Measurements from ENCODE around the gene NUDCD3. TPM values are rescaled to one million over a fixed set of nuclear protein-coding genes. Genes with fewer than 3 reads are reported as not detected.

Gene NUDCD3
- total and polyA plus RNA-seq, 2 experiments from 2014 or later: 35.7 to 42.7 TPM

DNA sequence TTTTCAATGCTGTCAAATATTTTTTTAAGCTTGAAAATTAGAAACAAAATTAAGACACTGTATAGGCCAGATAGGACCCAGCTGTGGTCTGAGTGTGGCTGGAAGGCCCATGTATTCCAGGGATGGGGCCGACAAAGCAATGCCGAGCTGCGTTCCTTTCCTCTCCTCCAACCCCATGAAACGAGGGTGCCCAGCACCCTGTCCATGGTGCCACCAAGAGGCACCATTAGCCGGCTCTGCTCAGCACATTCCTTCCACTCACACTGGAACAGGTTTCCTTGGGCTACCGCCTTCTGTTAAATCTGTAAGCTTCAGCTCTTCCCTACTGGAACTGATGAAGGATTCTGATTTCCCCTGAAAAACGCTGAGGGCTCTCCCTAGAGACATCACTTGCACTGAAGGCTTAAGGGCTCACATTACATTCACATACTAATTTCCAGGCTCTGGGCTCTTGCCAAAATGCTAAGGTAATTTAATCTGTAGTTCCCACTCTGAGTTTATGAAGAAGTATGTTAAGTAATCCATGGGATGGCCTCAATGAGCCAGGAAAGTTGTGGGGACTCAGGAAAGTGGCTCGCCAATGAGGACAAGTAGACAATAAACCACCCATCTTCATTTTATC lies 91.4 kb downstream of the NUDCD3 start:
- Mint-ChIP-seq H3K4me3 (no peak overlapping the region), H3K27me3 (ENCODE audit: insufficient read depth, low read depth, poor library complexity) (no peaks in the 10 kb centered on the region), H3K9me3 (no peaks in the 10 kb centered on the region; the same call in 2 of the 3 replicates), H3K27ac (no peak overlapping the region; the same call in 1 of the 2 replicates), H3K36me3 (ENCODE audit: low read depth) (peaks cover 5% of the 10 kb centered on the region), H3K4me1 (peaks cover 6% of the 10 kb centered on the region; the same call in 1 of the 3 replicates)
- Histone ChIP-seq H2AFZ (no peak overlapping the region), H3K4me1 (ENCODE audit: insufficient read depth) (no peaks in the 10 kb centered on the region), H3K4me3 (no peak overlapping the region), H3K79me2 (replicated peaks; ENCODE audit: insufficient read depth) (0 out of 2 replicates have a peak, but pooled peaks cover 3% of the 10 kb centered on the region), H3K27me3 (ENCODE audit: insufficient read depth) (no peaks in the 10 kb centered on the region), H3K27ac (ENCODE audit: low read depth) (no peak overlapping the region), H3K9me2 (ENCODE audit: insufficient read depth) (no peaks in the 10 kb centered on the region), H3K36me3 (ENCODE audit: insufficient read depth) (no peaks in the 10 kb centered on the region), H3K4me2 (no peak overlapping the region), H3F3A (replicated peaks; ENCODE audit: low read depth) (no peaks in the 10 kb centered on the region), H4K20me1 (replicated peaks; ENCODE audit: insufficient read depth) (peaks cover 4% of the 10 kb centered on the region; the same call in 1 of the 2 replicates)
- ATAC-seq (no peak; the same call in 2 of the 3 replicates), DNase-seq (ENCODE audit: low spot score) (no peak)
- TF ChIP-seq, protein P1, sequence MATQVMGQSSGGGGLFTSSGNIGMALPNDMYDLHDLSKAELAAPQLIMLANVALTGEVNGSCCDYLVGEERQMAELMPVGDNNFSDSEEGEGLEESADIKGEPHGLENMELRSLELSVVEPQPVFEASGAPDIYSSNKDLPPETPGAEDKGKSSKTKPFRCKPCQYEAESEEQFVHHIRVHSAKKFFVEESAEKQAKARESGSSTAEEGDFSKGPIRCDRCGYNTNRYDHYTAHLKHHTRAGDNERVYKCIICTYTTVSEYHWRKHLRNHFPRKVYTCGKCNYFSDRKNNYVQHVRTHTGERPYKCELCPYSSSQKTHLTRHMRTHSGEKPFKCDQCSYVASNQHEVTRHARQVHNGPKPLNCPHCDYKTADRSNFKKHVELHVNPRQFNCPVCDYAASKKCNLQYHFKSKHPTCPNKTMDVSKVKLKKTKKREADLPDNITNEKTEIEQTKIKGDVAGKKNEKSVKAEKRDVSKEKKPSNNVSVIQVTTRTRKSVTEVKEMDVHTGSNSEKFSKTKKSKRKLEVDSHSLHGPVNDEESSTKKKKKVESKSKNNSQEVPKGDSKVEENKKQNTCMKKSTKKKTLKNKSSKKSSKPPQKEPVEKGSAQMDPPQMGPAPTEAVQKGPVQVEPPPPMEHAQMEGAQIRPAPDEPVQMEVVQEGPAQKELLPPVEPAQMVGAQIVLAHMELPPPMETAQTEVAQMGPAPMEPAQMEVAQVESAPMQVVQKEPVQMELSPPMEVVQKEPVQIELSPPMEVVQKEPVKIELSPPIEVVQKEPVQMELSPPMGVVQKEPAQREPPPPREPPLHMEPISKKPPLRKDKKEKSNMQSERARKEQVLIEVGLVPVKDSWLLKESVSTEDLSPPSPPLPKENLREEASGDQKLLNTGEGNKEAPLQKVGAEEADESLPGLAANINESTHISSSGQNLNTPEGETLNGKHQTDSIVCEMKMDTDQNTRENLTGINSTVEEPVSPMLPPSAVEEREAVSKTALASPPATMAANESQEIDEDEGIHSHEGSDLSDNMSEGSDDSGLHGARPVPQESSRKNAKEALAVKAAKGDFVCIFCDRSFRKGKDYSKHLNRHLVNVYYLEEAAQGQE (IDR thresholded peaks at IDR 0.05; ENCODE audit: unreplicated experiment): no peak
- TF ChIP-seq POLR2AphosphoS5 (IDR thresholded peaks at IDR 0.05; ENCODE audit: low read depth): no peak
- no peak for TF ChIP-seq STAT1 (IDR thresholded peaks at IDR 0.05; ENCODE audit: unreplicated experiment)
- TF ChIP-seq, protein P2, sequence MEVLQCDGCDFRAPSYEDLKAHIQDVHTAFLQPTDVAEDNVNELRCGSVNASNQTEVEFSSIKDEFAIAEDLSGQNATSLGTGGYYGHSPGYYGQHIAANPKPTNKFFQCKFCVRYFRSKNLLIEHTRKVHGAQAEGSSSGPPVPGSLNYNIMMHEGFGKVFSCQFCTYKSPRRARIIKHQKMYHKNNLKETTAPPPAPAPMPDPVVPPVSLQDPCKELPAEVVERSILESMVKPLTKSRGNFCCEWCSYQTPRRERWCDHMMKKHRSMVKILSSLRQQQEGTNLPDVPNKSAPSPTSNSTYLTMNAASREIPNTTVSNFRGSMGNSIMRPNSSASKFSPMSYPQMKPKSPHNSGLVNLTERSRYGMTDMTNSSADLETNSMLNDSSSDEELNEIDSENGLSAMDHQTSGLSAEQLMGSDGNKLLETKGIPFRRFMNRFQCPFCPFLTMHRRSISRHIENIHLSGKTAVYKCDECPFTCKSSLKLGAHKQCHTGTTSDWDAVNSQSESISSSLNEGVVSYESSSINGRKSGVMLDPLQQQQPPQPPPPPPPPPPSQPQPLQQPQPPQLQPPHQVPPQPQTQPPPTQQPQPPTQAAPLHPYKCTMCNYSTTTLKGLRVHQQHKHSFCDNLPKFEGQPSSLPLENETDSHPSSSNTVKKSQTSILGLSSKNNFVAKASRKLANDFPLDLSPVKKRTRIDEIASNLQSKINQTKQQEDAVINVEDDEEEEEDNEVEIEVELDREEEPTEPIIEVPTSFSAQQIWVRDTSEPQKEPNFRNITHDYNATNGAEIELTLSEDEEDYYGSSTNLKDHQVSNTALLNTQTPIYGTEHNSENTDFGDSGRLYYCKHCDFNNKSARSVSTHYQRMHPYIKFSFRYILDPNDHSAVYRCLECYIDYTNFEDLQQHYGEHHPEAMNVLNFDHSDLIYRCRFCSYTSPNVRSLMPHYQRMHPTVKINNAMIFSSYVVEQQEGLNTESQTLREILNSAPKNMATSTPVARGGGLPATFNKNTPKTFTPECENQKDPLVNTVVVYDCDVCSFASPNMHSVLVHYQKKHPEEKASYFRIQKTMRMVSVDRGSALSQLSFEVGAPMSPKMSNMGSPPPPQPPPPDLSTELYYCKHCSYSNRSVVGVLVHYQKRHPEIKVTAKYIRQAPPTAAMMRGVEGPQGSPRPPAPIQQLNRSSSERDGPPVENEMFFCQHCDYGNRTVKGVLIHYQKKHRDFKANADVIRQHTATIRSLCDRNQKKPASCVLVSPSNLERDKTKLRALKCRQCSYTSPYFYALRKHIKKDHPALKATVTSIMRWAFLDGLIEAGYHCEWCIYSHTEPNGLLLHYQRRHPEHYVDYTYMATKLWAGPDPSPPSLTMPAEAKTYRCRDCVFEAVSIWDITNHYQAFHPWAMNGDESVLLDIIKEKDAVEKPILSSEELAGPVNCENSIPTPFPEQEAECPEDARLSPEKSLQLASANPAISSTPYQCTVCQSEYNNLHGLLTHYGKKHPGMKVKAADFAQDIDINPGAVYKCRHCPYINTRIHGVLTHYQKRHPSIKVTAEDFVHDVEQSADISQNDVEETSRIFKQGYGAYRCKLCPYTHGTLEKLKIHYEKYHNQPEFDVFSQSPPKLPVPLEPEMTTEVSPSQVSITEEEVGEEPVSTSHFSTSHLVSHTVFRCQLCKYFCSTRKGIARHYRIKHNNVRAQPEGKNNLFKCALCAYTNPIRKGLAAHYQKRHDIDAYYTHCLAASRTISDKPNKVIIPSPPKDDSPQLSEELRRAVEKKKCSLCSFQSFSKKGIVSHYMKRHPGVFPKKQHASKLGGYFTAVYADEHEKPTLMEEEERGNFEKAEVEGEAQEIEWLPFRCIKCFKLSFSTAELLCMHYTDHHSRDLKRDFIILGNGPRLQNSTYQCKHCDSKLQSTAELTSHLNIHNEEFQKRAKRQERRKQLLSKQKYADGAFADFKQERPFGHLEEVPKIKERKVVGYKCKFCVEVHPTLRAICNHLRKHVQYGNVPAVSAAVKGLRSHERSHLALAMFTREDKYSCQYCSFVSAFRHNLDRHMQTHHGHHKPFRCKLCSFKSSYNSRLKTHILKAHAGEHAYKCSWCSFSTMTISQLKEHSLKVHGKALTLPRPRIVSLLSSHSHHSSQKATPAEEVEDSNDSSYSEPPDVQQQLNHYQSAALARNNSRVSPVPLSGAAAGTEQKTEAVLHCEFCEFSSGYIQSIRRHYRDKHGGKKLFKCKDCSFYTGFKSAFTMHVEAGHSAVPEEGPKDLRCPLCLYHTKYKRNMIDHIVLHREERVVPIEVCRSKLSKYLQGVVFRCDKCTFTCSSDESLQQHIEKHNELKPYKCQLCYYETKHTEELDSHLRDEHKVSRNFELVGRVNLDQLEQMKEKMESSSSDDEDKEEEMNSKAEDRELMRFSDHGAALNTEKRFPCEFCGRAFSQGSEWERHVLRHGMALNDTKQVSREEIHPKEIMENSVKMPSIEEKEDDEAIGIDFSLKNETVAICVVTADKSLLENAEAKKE (CRISPR knock-in tag; IDR thresholded peaks at IDR 0.05): no peak
- TF ChIP-seq ZNF114 (CRISPR knock-in tag; IDR thresholded peaks at IDR 0.05): no peak
- no peak for TF ChIP-seq ZNF331 (CRISPR knock-in tag; IDR thresholded peaks at IDR 0.05; ENCODE audit: low read depth)
- no peak for TF ChIP-seq NANOG (IDR thresholded peaks at IDR 0.05; ENCODE audit: borderline replicate concordance)
- TF ChIP-seq, protein P3, sequence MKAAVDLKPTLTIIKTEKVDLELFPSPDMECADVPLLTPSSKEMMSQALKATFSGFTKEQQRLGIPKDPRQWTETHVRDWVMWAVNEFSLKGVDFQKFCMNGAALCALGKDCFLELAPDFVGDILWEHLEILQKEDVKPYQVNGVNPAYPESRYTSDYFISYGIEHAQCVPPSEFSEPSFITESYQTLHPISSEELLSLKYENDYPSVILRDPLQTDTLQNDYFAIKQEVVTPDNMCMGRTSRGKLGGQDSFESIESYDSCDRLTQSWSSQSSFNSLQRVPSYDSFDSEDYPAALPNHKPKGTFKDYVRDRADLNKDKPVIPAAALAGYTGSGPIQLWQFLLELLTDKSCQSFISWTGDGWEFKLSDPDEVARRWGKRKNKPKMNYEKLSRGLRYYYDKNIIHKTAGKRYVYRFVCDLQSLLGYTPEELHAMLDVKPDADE (IDR thresholded peaks at IDR 0.05): no peak
